Measurements from ENCODE around the gene SUGP2. TPM values are rescaled to one million over a fixed set of nuclear protein-coding genes. Genes with fewer than 3 reads are reported as not detected.

Gene SUGP2
- total and polyA plus RNA-seq, 2 experiments from 2014 or later, result 28.8 to 29.7 TPM

DNA sequence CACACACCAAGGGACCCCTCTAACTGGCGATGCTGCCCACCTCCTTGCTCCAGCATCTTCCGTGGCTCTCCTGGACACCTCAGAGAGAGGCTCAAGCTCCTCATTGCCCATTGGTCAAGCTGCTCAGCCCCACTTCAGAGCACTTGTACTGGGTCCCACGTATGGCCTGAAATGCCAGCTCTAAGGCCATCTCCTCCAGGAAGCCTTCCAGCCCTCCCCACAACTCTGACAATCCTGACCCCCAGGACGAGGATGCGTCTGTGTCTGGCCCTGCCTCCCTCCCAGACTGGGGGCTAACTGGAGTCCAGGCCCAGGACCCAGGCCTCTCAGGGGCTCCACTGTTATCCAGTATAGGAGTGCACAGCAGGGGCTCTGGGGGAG, 84.4 kb downstream of the SUGP2 start:
- no peaks in the 10 kb centered on the region for H3K27me3 ChIP-seq (replicated peaks; ENCODE audit: insufficient read depth)
- no peak overlapping the region for H2AFZ ChIP-seq
- WGBS, 2 experiments (ENCODE audit: low coverage in 1 of 2, low lambda C conversion rate in 2 of 2, missing lambda C conversion rate in 2 of 2), result 95 to 96% methylated on average over 5 of the region's 5 CpGs
- TF ChIP-seq EZH2phosphoT487 (IDR thresholded peaks at IDR 0.05; ENCODE audit: insufficient read depth, low read depth) (no peak), EZH2 (IDR thresholded peaks at IDR 0.05; ENCODE audit: insufficient read depth, poor library complexity, severe bottlenecking) (no peak)
- H3K4me3 ChIP-seq, result no peak overlapping the region
- H3K79me2 ChIP-seq (ENCODE audit: insufficient read depth), result no peaks in the 10 kb centered on the region
- no peaks in the 10 kb centered on the region for H3K9me2 ChIP-seq (ENCODE audit: insufficient read depth)
- no peak overlapping the region for H3K27ac ChIP-seq
- H3K4me1 ChIP-seq (ENCODE audit: insufficient read depth), result peaks cover 6% of the 10 kb centered on the region; the same call in 1 of the 2 replicates
- in situ Hi-C loops (cut with MboI), result no loop called here
- no peak overlapping the region for H3K4me2 ChIP-seq (ENCODE audit: unreplicated experiment)
- H3K9ac ChIP-seq, result no peak overlapping the region
- H4K20me1 ChIP-seq (ENCODE audit: insufficient read depth), result no peaks in the 10 kb centered on the region
- no peaks in the 10 kb centered on the region for H3K9me3 ChIP-seq (ENCODE audit: low read depth)
- H3K36me3 ChIP-seq (ENCODE audit: low read depth), result no peaks in the 10 kb centered on the region
- peaks cover 8% of the 10 kb centered on the region; the same call in 1 of the 2 replicates for H3F3A ChIP-seq (ENCODE audit: insufficient read depth)
- DNase-seq, result no peak

DNA sequence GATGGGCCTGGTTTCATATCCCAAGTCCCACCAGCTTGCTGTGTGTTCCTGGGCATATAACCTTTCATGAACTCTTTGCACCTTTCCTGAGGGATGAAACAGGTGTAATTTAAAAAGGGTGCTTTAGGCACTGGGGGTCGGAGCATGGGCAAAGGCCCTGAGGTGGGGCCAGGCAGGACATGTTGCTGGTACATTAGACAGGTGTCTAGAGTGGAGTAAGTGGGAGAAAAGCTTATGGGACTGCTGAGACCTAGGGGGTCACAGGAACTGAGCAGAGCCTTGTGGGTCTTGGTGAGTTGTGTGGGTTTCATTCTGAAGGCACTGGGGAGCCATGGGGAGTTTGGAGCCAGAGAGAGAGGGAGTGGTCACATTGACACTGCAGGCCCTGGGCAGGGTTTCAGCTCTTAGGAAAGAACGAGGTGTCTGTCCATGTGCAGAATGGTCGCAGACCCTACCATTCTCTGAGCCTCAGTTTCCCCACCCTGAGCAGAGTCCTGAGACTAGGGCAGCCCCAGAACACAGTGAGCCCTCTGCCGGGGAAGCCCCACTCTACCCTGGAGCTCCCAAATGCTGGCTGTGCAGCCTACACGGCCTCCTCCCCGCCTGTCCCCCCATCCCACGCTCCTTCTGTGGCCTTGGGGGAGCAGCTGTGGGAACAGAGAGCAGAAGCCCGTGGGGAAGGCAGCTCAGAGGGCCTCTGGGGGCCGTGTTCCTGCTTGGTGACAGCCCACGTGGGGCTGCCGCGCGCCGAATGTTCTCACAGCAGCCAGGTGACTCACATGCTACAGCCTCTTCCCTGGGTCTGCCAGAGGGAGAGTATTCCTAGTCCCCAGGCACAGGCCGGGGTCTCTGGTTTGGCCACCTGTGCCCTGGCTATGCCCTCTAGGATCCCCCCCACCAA, 85.0 kb downstream of the SUGP2 start:
- no peaks in the 10 kb centered on the region for H3K36me3 ChIP-seq (ENCODE audit: low read depth)
- H3K4me2 ChIP-seq (ENCODE audit: unreplicated experiment), result no peak overlapping the region
- H3K9me3 ChIP-seq (ENCODE audit: low read depth), result no peaks in the 10 kb centered on the region
- no peaks in the 10 kb centered on the region for H3K9me2 ChIP-seq (ENCODE audit: insufficient read depth)
- no peak overlapping the region for H3K27ac ChIP-seq
- H3K4me3 ChIP-seq, result no peak overlapping the region
- no peaks in the 10 kb centered on the region for H3K27me3 ChIP-seq (replicated peaks; ENCODE audit: insufficient read depth)
- in situ Hi-C loops (cut with MboI), result no loop called here
- no peak for TF ChIP-seq EZH2 (IDR thresholded peaks at IDR 0.05; ENCODE audit: insufficient read depth, poor library complexity, severe bottlenecking)
- no peak for TF ChIP-seq EZH2phosphoT487 (IDR thresholded peaks at IDR 0.05; ENCODE audit: insufficient read depth, low read depth)
- H3K79me2 ChIP-seq (ENCODE audit: insufficient read depth), result no peaks in the 10 kb centered on the region
- H3F3A ChIP-seq (ENCODE audit: insufficient read depth), result peaks cover 8% of the 10 kb centered on the region; the same call in 1 of the 2 replicates
- H4K20me1 ChIP-seq (ENCODE audit: insufficient read depth), result no peaks in the 10 kb centered on the region
- WGBS, 2 experiments (ENCODE audit: low coverage in 1 of 2, low lambda C conversion rate in 2 of 2, missing lambda C conversion rate in 2 of 2), result 79 to 82% methylated on average over 15 of the region's 15 CpGs
- no peak overlapping the region for H3K9ac ChIP-seq
- H3K4me1 ChIP-seq (ENCODE audit: insufficient read depth), result peaks cover 6% of the 10 kb centered on the region; the same call in 1 of the 2 replicates
- no peak overlapping the region for H2AFZ ChIP-seq
- DNase-seq, result no peak

GRCh38 chr19:18946918-18947317, 86.4 kb downstream of the SUGP2 start:
- Histone ChIP-seq H3F3A (ENCODE audit: insufficient read depth) (peaks cover 8% of the 10 kb centered on the region; the same call in 1 of the 2 replicates), H3K9ac (no peak overlapping the region), H3K27ac (no peak overlapping the region), H2AFZ (no peak overlapping the region), H3K9me2 (ENCODE audit: insufficient read depth) (no peaks in the 10 kb centered on the region), H3K27me3 (replicated peaks; ENCODE audit: insufficient read depth) (no peaks in the 10 kb centered on the region), H4K20me1 (ENCODE audit: insufficient read depth) (no peaks in the 10 kb centered on the region), H3K9me3 (ENCODE audit: low read depth) (no peaks in the 10 kb centered on the region), H3K4me2 (ENCODE audit: unreplicated experiment) (no peak overlapping the region), H3K36me3 (ENCODE audit: low read depth) (no peaks in the 10 kb centered on the region), H3K4me3 (no peak overlapping the region), H3K4me1 (ENCODE audit: insufficient read depth) (peaks cover 6% of the 10 kb centered on the region; the same call in 1 of the 2 replicates), H3K79me2 (ENCODE audit: insufficient read depth) (peaks cover 3% of the 10 kb centered on the region; the same call in 1 of the 2 replicates)
- WGBS, 2 experiments (ENCODE audit: low coverage in 1 of 2, low lambda C conversion rate in 2 of 2, missing lambda C conversion rate in 2 of 2), result 94 to 97% methylated on average over 14 of the region's 14 CpGs
- in situ Hi-C loops (cut with MboI), result no loop called here
- DNase-seq, result no peak
- no peak for TF ChIP-seq EZH2 (IDR thresholded peaks at IDR 0.05; ENCODE audit: insufficient read depth, poor library complexity, severe bottlenecking)
- TF ChIP-seq EZH2phosphoT487 (IDR thresholded peaks at IDR 0.05; ENCODE audit: insufficient read depth, low read depth), result no peak

DNA sequence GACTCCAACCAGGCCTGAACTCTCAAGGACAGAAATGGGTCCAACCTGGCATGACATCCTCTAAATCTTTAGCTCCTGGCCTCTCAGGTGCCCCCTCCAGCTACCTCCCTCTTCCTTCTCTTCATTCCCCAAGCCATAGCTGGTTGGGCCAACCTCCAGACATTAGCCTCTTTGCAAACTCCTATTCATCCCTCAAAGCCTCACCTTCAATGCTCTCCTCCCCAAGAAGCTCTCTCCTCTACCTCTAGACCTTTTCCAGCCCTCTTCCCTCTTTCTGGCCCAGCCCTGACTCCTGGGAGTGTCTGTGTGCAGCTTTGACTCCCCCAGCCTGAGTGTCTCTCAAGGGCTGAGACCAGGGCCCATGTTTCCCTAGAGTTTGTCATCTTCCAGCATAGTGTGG, 87.0 kb downstream of the SUGP2 start:
- no peak overlapping the region for H3K27ac ChIP-seq
- peaks cover 4% of the 10 kb centered on the region; the same call in 1 of the 2 replicates for H3F3A ChIP-seq (ENCODE audit: insufficient read depth)
- H3K27me3 ChIP-seq (replicated peaks; ENCODE audit: insufficient read depth), result no peaks in the 10 kb centered on the region
- H4K20me1 ChIP-seq (ENCODE audit: insufficient read depth), result no peaks in the 10 kb centered on the region
- no peak for TF ChIP-seq EZH2phosphoT487 (IDR thresholded peaks at IDR 0.05; ENCODE audit: insufficient read depth, low read depth)
- H3K9ac ChIP-seq, result no peak overlapping the region
- no peak overlapping the region for H3K4me2 ChIP-seq (ENCODE audit: unreplicated experiment)
- no peak overlapping the region for H3K4me3 ChIP-seq
- H2AFZ ChIP-seq, result no peak overlapping the region
- no peak for DNase-seq
- in situ Hi-C loops (cut with MboI), result no loop called here
- H3K79me2 ChIP-seq (ENCODE audit: insufficient read depth), result peaks cover 5% of the 10 kb centered on the region; the same call in 1 of the 2 replicates
- no peaks in the 10 kb centered on the region for H3K36me3 ChIP-seq (ENCODE audit: low read depth)
- H3K9me3 ChIP-seq (ENCODE audit: low read depth), result no peaks in the 10 kb centered on the region
- no peaks in the 10 kb centered on the region for H3K9me2 ChIP-seq (ENCODE audit: insufficient read depth)
- H3K4me1 ChIP-seq (ENCODE audit: insufficient read depth), result peaks cover 6% of the 10 kb centered on the region; the same call in 1 of the 2 replicates

Data from GM23248 (cell line).